KMS-11 (cell line): ENCODE data around the gene MOB3B.

Source experiments
- H2AFZ ChIP-seq: fragments of 200-600 bp; sonication (generic); 2 replicates; pipeline ENCODE4 v1.6.1; 2016; ENCODE audit warnings: antibody characterized with exemption, mixed run types, low read depth
- H3K27ac ChIP-seq: fragments of 200-600 bp; sonication (generic); 2 replicates; pipeline ENCODE4 v1.6.1; 2016; ENCODE audit warnings: mild to moderate bottlenecking, mixed run types
- H3K27me3 ChIP-seq: fragments of 200-600 bp; sonication (generic); 2 replicates; pipeline ENCODE4 v1.6.1; 2017; ENCODE audit warnings: mild to moderate bottlenecking, low read depth, mixed run types, moderate library complexity; ENCODE audit not compliant: insufficient read depth
- H3K36me3 ChIP-seq: fragments of 200-600 bp; sonication (generic); 2 replicates; pipeline ENCODE4 v1.6.1; 2017; ENCODE audit warnings: mild to moderate bottlenecking, mixed run types; ENCODE audit not compliant: insufficient read depth
- H3K4me1 ChIP-seq: fragments of 200-600 bp; sonication (generic); 2 replicates; pipeline ENCODE4 v1.6.1; 2016; ENCODE audit warnings: mild to moderate bottlenecking, low read depth, mixed run types; ENCODE audit not compliant: poor library complexity, severe bottlenecking
- H3K4me2 ChIP-seq: fragments of 200-600 bp; sonication (generic); 2 replicates; pipeline ENCODE4 v1.7.0; 2016; ENCODE audit warnings: mild to moderate bottlenecking, mixed run types
- H3K4me3 ChIP-seq: fragments of 200-600 bp; sonication (generic); IDR thresholded peaks from 2 replicates; pipeline ENCODE4 v1.6.1; 2017; ENCODE audit warnings: low read depth, low read length, mixed read lengths; ENCODE audit not compliant: insufficient read depth
- H3K79me2 ChIP-seq: fragments of 200-600 bp; sonication (generic); 2 replicates; pipeline ENCODE4 v1.6.1; 2016; ENCODE audit warnings: low read depth, mixed run types; ENCODE audit not compliant: insufficient read depth
- H3K9ac ChIP-seq: fragments of 200-600 bp; sonication (generic); 2 replicates; pipeline ENCODE4 v1.6.1; 2016; ENCODE audit warnings: mild to moderate bottlenecking, mixed run types
- H4K20me1 ChIP-seq: fragments of 200-600 bp; sonication (generic); 2 replicates; pipeline ENCODE4 v1.6.1; 2016; ENCODE audit warnings: mild to moderate bottlenecking, mixed run types; ENCODE audit not compliant: insufficient read depth
- CTCF ChIP-seq: fragments of 200-600 bp; sonication (generic); conservative IDR thresholded peaks from 2 replicates; pipeline ENCODE4 v1.6.1; 2017; ENCODE audit warnings: low read depth, mild to moderate bottlenecking, antibody characterized with exemption, low read length, moderate library complexity, mixed read lengths

The MOB3B gene

GRCh38 chr9:27497883-27498417, 31.7 kb downstream of the MOB3B start:
- H3K4me2 ChIP-seq, result no peak overlapping the region
- H3K27ac ChIP-seq, result no peak overlapping the region
- no peaks in the 10 kb centered on the region for H3K27me3 ChIP-seq
- no peaks in the 10 kb centered on the region for H3K4me1 ChIP-seq
- no peaks in the 10 kb centered on the region for H3K79me2 ChIP-seq
- H3K4me3 ChIP-seq, result no peak overlapping the region
- TF ChIP-seq CTCF, result no peak
- no peaks in the 10 kb centered on the region for H3K36me3 ChIP-seq
- no peak overlapping the region for H3K9ac ChIP-seq
- no peaks in the 10 kb centered on the region for H4K20me1 ChIP-seq
- no peak overlapping the region for H2AFZ ChIP-seq

- no peaks in the 10 kb centered on the region for H3K27me3 ChIP-seq
- no peaks in the 10 kb centered on the region for H3K79me2 ChIP-seq
- no peak overlapping the region for H3K9ac ChIP-seq
- no peaks in the 10 kb centered on the region for H4K20me1 ChIP-seq
- no peaks in the 10 kb centered on the region for H3K36me3 ChIP-seq
- H3K4me1 ChIP-seq, result no peaks in the 10 kb centered on the region
- no peak for TF ChIP-seq CTCF
- H3K4me3 ChIP-seq, result no peak overlapping the region
- no peak overlapping the region for H3K27ac ChIP-seq
- H2AFZ ChIP-seq, result no peak overlapping the region
- H3K4me2 ChIP-seq, result no peak overlapping the region
Observed at GRCh38 chr9:27496135-27496504, 33.5 kb downstream of the MOB3B start.

GRCh38 chr9:27495480-27496134, 34.0 kb downstream of the MOB3B start:
- H3K27me3 ChIP-seq, result no peaks in the 10 kb centered on the region
- no peaks in the 10 kb centered on the region for H3K36me3 ChIP-seq
- no peak overlapping the region for H3K9ac ChIP-seq
- no peak overlapping the region for H3K4me3 ChIP-seq
- no peak overlapping the region for H3K27ac ChIP-seq
- no peak overlapping the region for H2AFZ ChIP-seq
- H4K20me1 ChIP-seq, result no peaks in the 10 kb centered on the region
- H3K4me1 ChIP-seq, result no peaks in the 10 kb centered on the region
- H3K79me2 ChIP-seq, result no peaks in the 10 kb centered on the region
- no peak for TF ChIP-seq CTCF
- H3K4me2 ChIP-seq, result no peak overlapping the region

GRCh38 chr9:27491154-27491553, 38.5 kb downstream of the MOB3B start:
- Histone ChIP-seq H3K9ac (no peak overlapping the region), H2AFZ (no peak overlapping the region), H3K79me2 (no peaks in the 10 kb centered on the region), H3K4me1 (peaks cover 26% of the 10 kb centered on the region), H4K20me1 (no peaks in the 10 kb centered on the region), H3K36me3 (no peaks in the 10 kb centered on the region), H3K27ac (no peak overlapping the region), H3K4me2 (no peak overlapping the region), H3K27me3 (no peaks in the 10 kb centered on the region), H3K4me3 (no peak overlapping the region)
- no peak for TF ChIP-seq CTCF
